Esophagus mucosa (tissue), 1 donor: ENCODE results near the gene ARMC10. TPM values are rescaled to one million over a fixed set of nuclear protein-coding genes. Genes with fewer than 3 reads are reported as not detected.
"Not testable (repeated sequence)": the region's sequence is repeated elsewhere in the genome, so short reads cannot be mapped to it uniquely, and the experiment has no call there.

Experiments used
- ATAC-seq: fragments of 200-7000 bp; cut with Tn5 transposase; one replicate; pipeline ENCODE4 v1.9.1; 2020
- total RNA-seq: library from RNA; stranded (reverse); gene quantifications from one replicate; pipeline ENCODE4 v1.2.4, GENCODE V29; 2023
- donor health status: DM: yes; HTN: yes; CAD: no.

ARMC10 gene
- total RNA-seq, 1 donor from 2014 or later = 32.4 TPM

GRCh38 chr7:103127006-103127405, 52.1 kb downstream of the ARMC10 start:
- ATAC-seq = no peak

- ATAC-seq = no peak
These were observed 55.0 kb downstream of the ARMC10 start for GRCh38 chr7:103129702-103130549.

DNA sequence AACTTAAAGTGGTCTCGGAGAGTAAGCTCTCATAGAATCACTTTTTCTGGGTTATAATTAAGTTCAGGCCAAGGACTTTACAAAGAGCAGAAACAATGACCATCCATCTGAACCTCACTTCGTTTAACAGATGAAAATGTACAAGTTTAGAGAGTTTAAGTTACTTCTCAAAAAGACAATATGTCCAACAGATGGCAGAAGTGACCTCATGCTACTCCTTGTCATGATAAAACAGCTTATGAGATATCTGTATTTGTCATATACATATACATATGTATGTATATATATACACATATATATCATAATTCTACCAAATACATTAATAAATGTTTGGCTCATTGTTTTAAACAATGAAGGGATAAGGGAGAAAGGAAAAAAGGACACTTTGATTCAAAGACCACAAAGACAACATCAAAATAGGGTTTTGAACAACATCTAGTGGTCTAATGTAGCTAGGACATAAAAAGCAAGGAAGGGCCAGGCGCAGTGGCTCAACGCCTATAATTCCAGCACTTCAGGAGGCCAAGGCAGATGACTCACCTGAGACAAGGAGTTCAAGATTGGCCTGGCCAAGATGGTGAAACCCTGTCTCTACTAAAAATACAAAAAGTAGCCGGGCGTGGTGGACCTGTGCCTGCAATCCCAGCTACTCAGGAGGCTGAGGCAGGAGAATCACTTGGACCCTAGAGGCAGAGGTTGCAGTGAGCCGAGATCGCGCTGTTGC, 56.1 kb downstream of the ARMC10 start:
- no peak for ATAC-seq

GRCh38 chr7:103132995-103133688, 58.2 kb downstream of the ARMC10 start:
- peak; percentile 46 for ATAC-seq

DNA sequence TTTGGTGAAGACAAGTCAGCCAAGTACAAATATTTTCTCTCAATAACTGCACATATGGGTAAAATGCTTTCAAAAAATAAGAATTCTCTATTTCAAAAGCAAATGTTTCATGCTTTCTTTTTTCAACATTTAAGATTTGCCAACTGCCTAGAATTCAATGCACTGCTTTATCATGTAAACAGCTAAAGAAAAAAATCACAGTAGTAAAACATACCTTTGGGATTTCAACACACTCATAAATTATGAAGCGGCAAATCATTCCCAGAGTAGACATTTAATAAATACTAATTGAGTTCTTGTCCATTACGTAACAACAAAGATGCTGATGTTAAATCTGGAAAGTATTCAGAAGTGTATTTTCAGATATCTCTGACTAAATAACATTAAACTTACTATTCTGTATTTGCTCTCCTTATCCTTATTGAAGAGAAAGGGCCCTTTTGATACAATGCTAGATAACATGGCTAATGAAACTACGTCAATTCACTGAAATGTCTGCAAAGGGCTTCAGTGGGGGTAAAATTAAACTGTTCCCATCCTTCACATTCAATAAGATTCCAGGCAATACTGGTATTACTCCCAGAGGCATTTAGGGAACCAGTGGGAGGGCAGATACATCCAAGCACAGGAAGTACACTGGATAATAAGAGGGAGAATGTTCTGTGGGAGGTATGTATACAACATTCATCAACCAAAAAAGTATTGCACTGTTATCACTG, 60.1 kb downstream of the ARMC10 start:
- no peak for ATAC-seq

DNA sequence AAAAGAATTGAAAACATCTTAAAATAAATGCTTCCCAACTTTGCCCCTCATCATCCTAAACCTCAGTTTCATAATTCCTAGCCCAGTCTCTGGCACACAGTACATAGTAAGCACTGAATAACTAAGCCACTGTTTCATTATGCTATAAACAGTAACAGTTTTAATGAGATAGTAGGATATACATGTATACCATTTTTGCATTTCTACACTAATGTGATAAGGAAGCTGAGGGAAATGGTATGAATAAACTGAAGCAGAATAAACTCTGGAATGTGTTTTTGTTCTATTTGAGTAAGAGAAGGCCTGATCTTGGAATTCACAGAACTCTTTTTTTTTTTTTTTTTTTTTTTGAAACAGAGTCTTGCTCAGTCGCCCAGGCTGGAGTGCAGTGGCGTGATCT, 65.1 kb downstream of the ARMC10 start:
- ATAC-seq = no peak

GRCh38 chr7:103140685-103141084, 65.7 kb downstream of the ARMC10 start:
- no peak for ATAC-seq

- ATAC-seq = peak; percentile 97
These were observed 66.9 kb downstream of the ARMC10 start for GRCh38 chr7:103141753-103142404.

- ATAC-seq = peak; percentile 34
These were observed 67.6 kb downstream of the ARMC10 start for GRCh38 chr7:103142494-103142893.

- no peak for ATAC-seq
These were observed 68.9 kb downstream of the ARMC10 start for GRCh38 chr7:103143868-103144267.

GRCh38 chr7:103144754-103145153, 69.8 kb downstream of the ARMC10 start:
- not testable (repeated sequence) for ATAC-seq

DNA sequence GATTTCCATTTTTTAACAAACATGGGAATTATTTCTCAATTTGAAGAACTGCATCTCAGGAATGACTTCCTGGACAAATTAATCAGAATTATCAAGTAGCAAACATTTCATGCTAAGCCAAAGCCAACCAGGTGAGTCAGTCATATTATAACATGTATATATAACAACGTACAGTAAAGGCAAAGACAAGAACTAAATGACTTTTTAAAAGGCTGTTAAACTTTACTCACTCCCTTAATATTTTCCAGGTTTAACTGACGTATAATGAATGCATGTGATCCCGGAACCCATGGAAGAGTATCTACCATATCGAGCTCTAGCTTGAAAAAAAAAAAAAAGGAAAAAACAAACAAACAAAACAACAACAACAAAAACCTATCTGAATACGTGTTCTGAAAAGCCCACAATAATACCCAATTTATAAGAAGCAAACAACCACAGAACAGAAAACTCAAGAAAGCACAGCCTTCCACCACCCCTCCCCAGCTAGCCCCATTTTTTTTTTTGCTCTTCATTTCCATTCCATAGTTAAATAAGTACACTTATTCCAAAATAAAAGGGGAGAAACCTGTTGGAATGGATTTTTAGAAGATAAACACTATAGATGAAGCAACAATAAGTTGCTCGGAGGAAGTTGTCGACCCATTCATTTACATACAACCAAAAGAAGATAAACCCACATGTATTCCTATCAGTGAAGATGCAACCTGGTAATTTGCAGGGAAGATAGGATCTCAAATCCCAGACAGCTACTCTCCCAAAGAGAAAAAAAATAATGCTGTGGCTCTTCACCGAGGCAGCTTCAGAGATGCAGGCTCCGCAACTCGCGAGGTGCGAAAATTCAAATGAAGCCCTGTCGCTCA, 73.4 kb downstream of the ARMC10 start:
- no peak for ATAC-seq

Other genes starting within 250 kb of the ARMC10 start
- gene LRRC17, start 162.1 kb upstream of the ARMC10 start, total RNA-seq = 0.32 TPM
- gene FBXL13, start 344 bp upstream of the ARMC10 start, total RNA-seq = 0.36 TPM
- 3.3 TPM for gene NAPEPLD, start 74.0 kb downstream of the ARMC10 start, total RNA-seq
- 42.0 TPM for gene PMPCB, start 222.3 kb downstream of the ARMC10 start, total RNA-seq